Measurements from ENCODE around the gene BICDL1. TPM values are rescaled to one million over a fixed set of nuclear protein-coding genes. Genes with fewer than 3 reads are reported as not detected.

Gene BICDL1
- polyA plus RNA-seq, 1 experiment, result not detected

- TF ChIP-seq, protein P1, sequence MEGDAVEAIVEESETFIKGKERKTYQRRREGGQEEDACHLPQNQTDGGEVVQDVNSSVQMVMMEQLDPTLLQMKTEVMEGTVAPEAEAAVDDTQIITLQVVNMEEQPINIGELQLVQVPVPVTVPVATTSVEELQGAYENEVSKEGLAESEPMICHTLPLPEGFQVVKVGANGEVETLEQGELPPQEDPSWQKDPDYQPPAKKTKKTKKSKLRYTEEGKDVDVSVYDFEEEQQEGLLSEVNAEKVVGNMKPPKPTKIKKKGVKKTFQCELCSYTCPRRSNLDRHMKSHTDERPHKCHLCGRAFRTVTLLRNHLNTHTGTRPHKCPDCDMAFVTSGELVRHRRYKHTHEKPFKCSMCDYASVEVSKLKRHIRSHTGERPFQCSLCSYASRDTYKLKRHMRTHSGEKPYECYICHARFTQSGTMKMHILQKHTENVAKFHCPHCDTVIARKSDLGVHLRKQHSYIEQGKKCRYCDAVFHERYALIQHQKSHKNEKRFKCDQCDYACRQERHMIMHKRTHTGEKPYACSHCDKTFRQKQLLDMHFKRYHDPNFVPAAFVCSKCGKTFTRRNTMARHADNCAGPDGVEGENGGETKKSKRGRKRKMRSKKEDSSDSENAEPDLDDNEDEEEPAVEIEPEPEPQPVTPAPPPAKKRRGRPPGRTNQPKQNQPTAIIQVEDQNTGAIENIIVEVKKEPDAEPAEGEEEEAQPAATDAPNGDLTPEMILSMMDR (IDR thresholded peaks at IDR 0.05; ENCODE audit: low read depth, low read length), result no peak
- CTCF ChIA-PET, result interaction anchor here (1.7 kb wide), 1 partner anchor 14 kb away, joined by 7 read pairs; no protein-coding TSS in a partner anchor
These were observed 112.1 kb downstream of the BICDL1 start for GRCh38 chr12:120101182-120101581.

DNA sequence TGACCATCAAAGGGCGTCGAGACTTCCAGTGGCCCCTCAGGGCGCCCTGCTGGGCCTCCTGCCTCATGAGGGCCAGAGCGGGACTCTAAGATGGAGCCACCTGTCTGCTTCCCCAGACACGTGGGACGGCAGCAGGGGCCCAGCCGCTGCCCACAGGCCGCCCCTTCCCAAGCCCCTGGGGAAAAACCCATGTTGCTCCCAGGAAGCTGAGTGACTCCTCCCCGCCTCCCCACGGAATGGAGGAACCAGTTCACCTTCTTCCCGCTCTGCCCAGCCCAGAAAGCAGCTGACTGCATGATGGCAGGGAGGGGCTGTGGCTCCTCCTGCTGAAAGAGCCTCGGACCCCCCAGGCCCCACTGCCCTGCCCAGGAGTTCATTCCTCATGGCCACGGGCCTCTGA lies 112.6 kb downstream of the BICDL1 start:
- no peaks in the 10 kb centered on the region; the same call in 1 of the 2 replicates for H3K9me3 ChIP-seq (ENCODE audit: control insufficient read depth, insufficient read depth, low read length)
- no peak for DNase-seq (ENCODE audit: low read depth, low spot score)
- CTCF ChIA-PET, result no interaction called here
- H3K27me3 ChIP-seq (ENCODE audit: control insufficient read depth, insufficient read depth, low read length), result no peaks in the 10 kb centered on the region
- POLR2A ChIA-PET, result no interaction called here
- H3K27ac ChIP-seq (ENCODE audit: low read depth, low read length), result no peak overlapping the region
- no peak overlapping the region for H3K4me3 ChIP-seq (ENCODE audit: low read depth, low read length)
- TF ChIP-seq, protein P1 (IDR thresholded peaks at IDR 0.05; ENCODE audit: low read depth, low read length), result no peak

More at GRCh38 chr12:120101182-120101581, 112.1 kb downstream of the BICDL1 start:
- Histone ChIP-seq H3K27me3 (ENCODE audit: control insufficient read depth, insufficient read depth, low read length) (no peaks in the 10 kb centered on the region), H3K4me3 (ENCODE audit: low read depth, low read length) (no peak overlapping the region), H3K9me3 (ENCODE audit: control insufficient read depth, insufficient read depth, low read length) (no peaks in the 10 kb centered on the region; the same call in 1 of the 2 replicates), H3K27ac (ENCODE audit: low read depth, low read length) (no peak overlapping the region)
- POLR2A ChIA-PET, result no interaction called here
- DNase-seq (ENCODE audit: low read depth, low spot score), result no peak

DNA sequence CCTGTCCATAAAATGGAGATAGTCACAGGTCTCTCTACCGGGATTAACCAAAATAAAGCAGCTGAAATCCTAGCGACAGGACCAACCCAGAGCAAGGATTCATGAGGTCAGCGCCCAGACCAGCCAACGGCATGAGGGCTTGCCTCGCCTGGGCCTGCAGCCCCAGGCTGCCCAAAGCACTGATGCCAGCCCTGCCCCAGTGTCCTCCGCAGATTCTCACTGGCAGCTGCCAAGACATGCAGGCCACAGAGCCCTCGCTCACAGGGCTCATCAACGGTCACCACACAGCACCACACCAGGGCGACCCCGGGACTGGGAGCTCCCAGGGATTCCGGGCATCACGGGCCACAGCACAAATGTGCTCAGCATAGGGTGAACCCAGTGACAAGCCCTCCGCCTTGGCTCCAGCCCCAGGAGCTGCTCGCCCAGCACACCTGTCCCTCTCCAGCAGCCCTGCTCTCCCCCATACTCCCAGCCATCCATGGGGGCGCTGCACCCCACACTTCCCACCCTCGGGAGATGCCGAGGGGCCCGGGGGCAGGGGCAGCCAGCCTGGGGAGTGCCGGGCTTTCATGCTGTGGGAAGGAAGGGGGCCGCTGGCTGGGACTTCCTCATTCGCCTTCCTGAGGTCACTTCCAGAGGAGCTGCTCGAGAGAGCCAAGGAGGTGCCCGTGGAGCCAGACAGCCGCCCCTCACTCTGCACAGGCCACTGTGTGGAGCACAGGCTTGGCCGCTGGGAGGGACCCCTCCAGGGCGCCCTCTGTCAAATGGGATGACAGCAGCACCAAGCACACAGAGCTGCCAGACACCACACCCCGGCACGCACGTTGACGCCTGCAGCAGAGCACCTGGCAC lies 113.4 kb downstream of the BICDL1 start:
- POLR2A ChIA-PET, result no interaction called here
- no peaks in the 10 kb centered on the region; the same call in 1 of the 2 replicates for H3K9me3 ChIP-seq (ENCODE audit: control insufficient read depth, insufficient read depth, low read length)
- TF ChIP-seq, protein P1 (IDR thresholded peaks at IDR 0.05; ENCODE audit: low read depth, low read length), result no peak
- no peak overlapping the region for H3K4me3 ChIP-seq (ENCODE audit: low read depth, low read length)
- CTCF ChIA-PET, result no interaction called here
- no peaks in the 10 kb centered on the region for H3K27me3 ChIP-seq (ENCODE audit: control insufficient read depth, insufficient read depth, low read length)
- no peak overlapping the region for H3K27ac ChIP-seq (ENCODE audit: low read depth, low read length)
- no peak for DNase-seq (ENCODE audit: low read depth, low spot score)

DNA sequence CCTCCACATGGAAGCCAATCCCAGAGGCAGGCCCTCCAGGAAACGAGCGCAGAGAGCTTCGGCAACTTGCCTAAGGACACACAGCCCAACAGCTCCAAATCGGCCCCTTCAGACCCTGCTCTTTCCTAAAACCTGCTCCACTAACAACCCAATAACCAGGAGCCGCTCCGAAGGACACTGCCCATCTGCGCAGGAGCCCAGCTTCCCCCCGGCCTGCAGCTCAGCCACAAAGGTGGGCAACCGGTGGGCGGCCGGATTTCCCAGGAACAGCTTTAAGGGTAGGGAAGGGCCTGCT lies 114.0 kb downstream of the BICDL1 start:
- TF ChIP-seq, protein P1 (IDR thresholded peaks at IDR 0.05; ENCODE audit: low read depth, low read length), result no peak
- DNase-seq (ENCODE audit: low read depth, low spot score), result no peak
- POLR2A ChIA-PET, result no interaction called here
- CTCF ChIA-PET, result no interaction called here
- no peaks in the 10 kb centered on the region; the same call in 1 of the 2 replicates for H3K9me3 ChIP-seq (ENCODE audit: control insufficient read depth, insufficient read depth, low read length)
- no peak overlapping the region for H3K27ac ChIP-seq (ENCODE audit: low read depth, low read length)
- no peak overlapping the region for H3K4me3 ChIP-seq (ENCODE audit: low read depth, low read length)
- H3K27me3 ChIP-seq (ENCODE audit: control insufficient read depth, insufficient read depth, low read length), result no peaks in the 10 kb centered on the region

DNA sequence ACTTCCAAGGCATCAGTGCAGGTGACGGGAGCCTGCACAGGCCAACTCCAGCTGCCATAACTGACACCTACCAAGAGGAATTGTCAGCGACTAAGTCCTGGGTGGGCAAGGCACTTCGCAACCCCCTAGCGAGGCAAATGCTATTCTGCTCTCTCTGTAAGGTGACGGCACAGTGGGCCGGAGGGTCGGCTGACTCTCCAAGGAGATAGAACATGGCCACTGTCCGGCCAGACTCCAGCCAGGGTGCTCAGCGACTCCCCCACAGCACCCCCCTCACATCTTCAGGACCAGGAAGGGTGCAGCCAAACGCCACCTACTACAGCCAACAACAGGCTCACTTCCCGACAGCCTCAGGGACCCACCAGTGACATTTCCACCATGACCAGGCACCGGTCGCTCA lies 114.3 kb downstream of the BICDL1 start:
- Histone ChIP-seq H3K9me3 (ENCODE audit: control insufficient read depth, insufficient read depth, low read length) (no peaks in the 10 kb centered on the region; the same call in 1 of the 2 replicates), H3K27me3 (ENCODE audit: control insufficient read depth, insufficient read depth, low read length) (no peaks in the 10 kb centered on the region), H3K4me3 (ENCODE audit: low read depth, low read length) (no peak overlapping the region), H3K27ac (ENCODE audit: low read depth, low read length) (no peak overlapping the region)
- POLR2A ChIA-PET, result no interaction called here
- DNase-seq (ENCODE audit: low read depth, low spot score), result no peak
- CTCF ChIA-PET, result no interaction called here
- TF ChIP-seq, protein P1 (IDR thresholded peaks at IDR 0.05; ENCODE audit: low read depth, low read length), result no peak

All from AG04450 (cell line).